ENCODE data around the gene SFTPD.
A peak's percentile ranks its signal among the peaks of the same experiment; 100 is the strongest.
"Not testable (repeated sequence)": the region's sequence is repeated elsewhere in the genome, so short reads cannot be mapped to it uniquely, and the experiment has no call there.

The SFTPD gene
- long read RNA-seq, result 0 reads

GRCh38 chr10:79948976-79949722 is at the start of gene SFTPD:
Gene SFTPD, minus strand, starts transcription at chr10:79949105. Its CDS starts 2,446 bp downstream, at chr10:79946659.
- no peak within 1 kb of the TSS for H3K27ac ChIP-seq (replicated peaks)
- TF ChIP-seq SPI1 (IDR thresholded peaks at IDR 0.05; ENCODE audit: borderline replicate concordance, low read depth) (peak; percentile 27; the same call in 1 of the 2 replicates), POLR2AphosphoS5 (IDR thresholded peaks at IDR 0.05; ENCODE audit: low read depth) (no peak)
- no peaks in the 10 kb centered on the region for H3K27me3 ChIP-seq (ENCODE audit: insufficient read depth, poor library complexity, severe bottlenecking)
- H3K4me3 ChIP-seq (replicated peaks; ENCODE audit: insufficient read depth, low read length), result no peak within 1 kb of the TSS
- DNase-seq (ENCODE audit: low read depth in 1 of 2, low spot score in 1 of 2), result peak; percentile 75 to 83

GRCh38 chr10:79995979-79996634 is 47.2 kb upstream of the SFTPD start:
- no peak overlapping the region for H3K27ac ChIP-seq (replicated peaks)
- no peak overlapping the region for H3K4me3 ChIP-seq (replicated peaks; ENCODE audit: insufficient read depth, low read length)
- TF ChIP-seq SPI1 (IDR thresholded peaks at IDR 0.05; ENCODE audit: borderline replicate concordance, low read depth) (no peak), POLR2AphosphoS5 (IDR thresholded peaks at IDR 0.05; ENCODE audit: low read depth) (no peak), CTCF (IDR thresholded peaks at IDR 0.05; ENCODE audit: insufficient read depth, low read length) (no peak), REST (IDR thresholded peaks at IDR 0.05; ENCODE audit: insufficient replicate concordance, low read depth) (no peak), GABPA (IDR thresholded peaks at IDR 0.05; ENCODE audit: low read depth) (no peak)
- no peak for DNase-seq (ENCODE audit: low read depth in 1 of 2, low spot score in 1 of 2)
- no peaks in the 10 kb centered on the region for H3K27me3 ChIP-seq (ENCODE audit: insufficient read depth, poor library complexity, severe bottlenecking)

GRCh38 chr10:79994556-79994955 is 45.7 kb upstream of the SFTPD start:
- TF ChIP-seq GABPA (IDR thresholded peaks at IDR 0.05; ENCODE audit: low read depth) (no peak), POLR2AphosphoS5 (IDR thresholded peaks at IDR 0.05; ENCODE audit: low read depth) (no peak), REST (IDR thresholded peaks at IDR 0.05; ENCODE audit: insufficient replicate concordance, low read depth) (no peak), CTCF (IDR thresholded peaks at IDR 0.05; ENCODE audit: insufficient read depth, low read length) (no peak), SPI1 (IDR thresholded peaks at IDR 0.05; ENCODE audit: borderline replicate concordance, low read depth) (no peak)
- H3K4me3 ChIP-seq (replicated peaks; ENCODE audit: insufficient read depth, low read length), result no peak overlapping the region
- no peaks in the 10 kb centered on the region for H3K27me3 ChIP-seq (ENCODE audit: insufficient read depth, poor library complexity, severe bottlenecking)
- DNase-seq (ENCODE audit: low read depth in 1 of 2, low spot score in 1 of 2), result no peak
- H3K27ac ChIP-seq (replicated peaks), result no peak overlapping the region

GRCh38 chr10:79988199-79988598 is 39.3 kb upstream of the SFTPD start:
- not testable (repeated sequence) for H3K4me3 ChIP-seq (replicated peaks; ENCODE audit: insufficient read depth, low read length); H3K27me3 ChIP-seq (ENCODE audit: insufficient read depth, poor library complexity, severe bottlenecking); H3K27ac ChIP-seq (replicated peaks); DNase-seq (ENCODE audit: low read depth in 1 of 2, low spot score in 1 of 2)

GRCh38 chr10:79986661-79987060 is 37.8 kb upstream of the SFTPD start:
- H3K27ac ChIP-seq (replicated peaks); H3K4me3 ChIP-seq (replicated peaks; ENCODE audit: insufficient read depth, low read length); DNase-seq (ENCODE audit: low read depth in 1 of 2, low spot score in 1 of 2); H3K27me3 ChIP-seq (ENCODE audit: insufficient read depth, poor library complexity, severe bottlenecking): not testable (repeated sequence)

Measured in HL-60 (cell line).